Right lobe of liver (tissue), 6 donors: ENCODE results near the gene RNF168. TPM values are rescaled to one million over a fixed set of nuclear protein-coding genes. Genes with fewer than 3 reads are reported as not detected.

Experiments used
- ATAC-seq, 4 donors: fragments of 200-7000 bp; cut with Tn5 transposase; one replicate each; pipeline ENCODE4 v1.9.1; 2020; ENCODE audit warnings: mild to moderate bottlenecking in 4 of 4, moderate library complexity in 4 of 4
- DNase-seq, 3 donors: peaks; one replicate each; pipeline ENCODE4 v3.0.0-alpha.2; 2020
- H3K27ac ChIP-seq, 3 donors: fragments of 200-600 bp; one replicate each; pipeline ENCODE4 v1.8.0; 2022
- H3K27me3 ChIP-seq, 2 donors: fragments of 200-600 bp; one replicate each; pipeline ENCODE4 v1.8.0; 2022
- H3K36me3 ChIP-seq, 4 donors: fragments of 200-600 bp; sonication (generic) in 1 of 4; one replicate each; pipeline versions ENCODE4 v1.5.1 to v1.8.0; 2017 to 2022; ENCODE audit warnings: control low read depth in 1 of 4
- H3K4me1 ChIP-seq, 4 donors: fragments of 200-600 bp; sonication (generic) in 1 of 4; one replicate each; pipeline versions ENCODE4 v1.5.1 to v1.8.0; 2017 to 2022; ENCODE audit warnings: control low read depth in 1 of 4
- H3K4me3 ChIP-seq, 3 donors: fragments of 200-600 bp; one replicate each; pipeline ENCODE4 v1.8.0; 2022
- H3K9me3 ChIP-seq, 4 donors: fragments of 200-600 bp; sonication (generic) in 1 of 4; one replicate each; pipeline versions ENCODE4 v1.5.1 to v1.8.0; 2017 to 2022; ENCODE audit warnings: control low read depth in 1 of 4
- CTCF ChIP-seq, 4 donors: fragments of 200-600 bp in 3 of 4; fragments of 450-650 bp in 1 of 4; IDR thresholded peaks; one replicate each; pipeline versions ENCODE4 v1.5.1 to v1.8.0; 2016 to 2022; ENCODE audit warnings: antibody characterized with exemption in 4 of 4, mild to moderate bottlenecking in 2 of 4
- POLR2A ChIP-seq: fragments of 450-650 bp; IDR thresholded peaks from one replicate; pipeline ENCODE4 v1.6.1; 2017; ENCODE audit warnings: antibody characterized with exemption, mild to moderate bottlenecking
- WGBS: methylation state at CpG from one replicate; pipeline ENCODE4 v1.1.6; 2018; ENCODE audit warnings: low coverage, low lambda C conversion rate; ENCODE audit not compliant: insufficient coverage; ENCODE audit errors: missing lambda C conversion rate; 5-methylcytosine and 5-hydroxymethylcytosine counted together
- intact Hi-C, 2 donors: fragments of 100-400 bp; cut with DNase I; formaldehyde crosslinking; loops; one replicate each; pipeline versions ENCODE4 v1.11.2 to v1.14.1; 2022
- total RNA-seq, 6 experiments: library from RNA; depleted of rRNA in 2 of 6; stranded (reverse); fragments of >200 nt in 2 of 6; fragmentation: NEBNext Ultra II Directional in 3 of 6; extraction: Animal tissue kit (Norgen Biotek cat#: 25700) in 3 of 6; gene quantifications; one replicate each; pipeline versions ENCODE4 v1.1.0 to v1.2.4, GENCODE V29; 2016 to 2023
- donor health status: DM: no; HTN: yes; CAD: no.
- donor health status: DM: no; HTN: no; CAD: no.
- donor health status: DM: no; HTN: no; CAD: no.
- donor health status: DM: no; HTN: yes; CAD: no.
- donor health status: DM: no; HTN: yes; CAD: no.

RNF168 gene
- total RNA-seq, 6 experiments from 2014 or later, result 7.5 to 14.2 (median 11.4) TPM

- H3K27ac ChIP-seq, result no peak overlapping the region
- intact Hi-C loops, result no loop called here
- no peak overlapping the region for H3K4me3 ChIP-seq
- WGBS, result 32% methylated on average over 10 of the region's 14 CpGs
- no peaks in the 10 kb centered on the region for H3K36me3 ChIP-seq
- H3K27me3 ChIP-seq, result no peaks in the 10 kb centered on the region
- ATAC-seq (no peak), DNase-seq (no peak)
- no peak for TF ChIP-seq CTCF (IDR thresholded peaks at IDR 0.05)
- no peak for TF ChIP-seq POLR2A
- no peaks in the 10 kb centered on the region for H3K4me1 ChIP-seq
- no peaks in the 10 kb centered on the region for H3K9me3 ChIP-seq
These were observed 29.7 kb upstream of the RNF168 start for GRCh38 chr3:196533260-196533681.

GRCh38 chr3:196531418-196531817 lies 27.9 kb upstream of the RNF168 start:
- Histone ChIP-seq H3K9me3 (no peaks in the 10 kb centered on the region), H3K27ac (no peak overlapping the region), H3K27me3 (no peaks in the 10 kb centered on the region), H3K4me1 (no peaks in the 10 kb centered on the region), H3K36me3 (no peaks in the 10 kb centered on the region), H3K4me3 (no peak overlapping the region)
- WGBS, result 51% methylated on average over 4 of the region's 4 CpGs
- ATAC-seq (no peak), DNase-seq (no peak)
- no peak for TF ChIP-seq CTCF (IDR thresholded peaks at IDR 0.05)
- no peak for TF ChIP-seq POLR2A
- intact Hi-C loops, result no loop called here

GRCh38 chr3:196528639-196529233 lies 25.2 kb upstream of the RNF168 start:
- Histone ChIP-seq H3K27ac (no peak overlapping the region), H3K36me3 (no peaks in the 10 kb centered on the region), H3K9me3 (no peaks in the 10 kb centered on the region), H3K27me3 (no peaks in the 10 kb centered on the region), H3K4me1 (no peaks in the 10 kb centered on the region), H3K4me3 (peak overlapping the region in 2 of 3 donors; percentile 14 to 41)
- ATAC-seq, result peak; percentile 89 to 100 (median 94)
- 0% methylated on average over 2 of the region's 52 CpGs for WGBS
- peak; percentile 58 to 81 (median 70) for DNase-seq
- peak; percentile 41 to 72 (median 48) for TF ChIP-seq CTCF (IDR thresholded peaks at IDR 0.05)
- no peak for TF ChIP-seq POLR2A
- intact Hi-C loops, result no loop called here

GRCh38 chr3:196525141-196525540 lies 21.6 kb upstream of the RNF168 start:
- DNase-seq, result no peak

More at GRCh38 chr3:196525141-196525540, 21.6 kb upstream of the RNF168 start:
- TF ChIP-seq CTCF (IDR thresholded peaks at IDR 0.05), result no peak
- no peak for TF ChIP-seq POLR2A
- H3K27ac ChIP-seq, result no peak overlapping the region
- no peaks in the 10 kb centered on the region for H3K36me3 ChIP-seq
- WGBS, result 73% methylated on average over 3 of the region's 4 CpGs
- H3K4me3 ChIP-seq, result no peak overlapping the region
- peaks cover 0 to 7% (median 2%) of the 10 kb centered on the region in 4 donors for H3K9me3 ChIP-seq
- intact Hi-C loops, result no loop called here
- no peaks in the 10 kb centered on the region for H3K4me1 ChIP-seq
- no peak for ATAC-seq
- no peaks in the 10 kb centered on the region for H3K27me3 ChIP-seq
